ENCODE measurements around the gene NKAP. TPM values are rescaled to one million over a fixed set of nuclear protein-coding genes. Genes with fewer than 3 reads are reported as not detected.
A peak's percentile ranks its signal among the peaks of the same experiment; 100 is the strongest.
"Not testable (repeated sequence)": the region's sequence is repeated elsewhere in the genome, so short reads cannot be mapped to it uniquely, and the experiment has no call there.

Gene NKAP
- polyA plus RNA-seq (ENCODE audit: insufficient read length in 12 of 12): 10 to 100 TPM in 6 of 12 donors, 1 to 10 TPM in 5, not detected in 1; 7.7 to 12.3 (median 10.1) TPM
- long read RNA-seq, donor 1, full-length matches to known transcripts: 8 of 27 reads
- long read RNA-seq, donor 1, partial matches to known transcripts: 19 of 27 reads
- long read RNA-seq, donor 1, other reads (novel, unspliced or antisense): 0 of 27 reads
- long read RNA-seq, donor 2, full-length matches to known transcripts: 4 of 4 reads
- long read RNA-seq, donor 2, partial matches to known transcripts: 0 of 4 reads
- long read RNA-seq, donor 2, other reads (novel, unspliced or antisense): 0 of 4 reads
- long read RNA-seq, donor 3: 0 reads
- long read RNA-seq, donor 4: 0 reads
- long read RNA-seq, donor 5, full-length matches to known transcripts: 10 of 15 reads
- long read RNA-seq, donor 5, partial matches to known transcripts: 5 of 15 reads
- long read RNA-seq, donor 5, other reads (novel, unspliced or antisense): 0 of 15 reads
- long read RNA-seq, donor 6, partial matches to known transcripts: 5 of 5 reads
- long read RNA-seq, donor 6, other reads (novel, unspliced or antisense): 0 of 5 reads
- long read RNA-seq, donor 7, full-length matches to known transcripts: 2 of 2 reads
- long read RNA-seq, donor 7, partial matches to known transcripts: 0 of 2 reads
- long read RNA-seq, donor 7, other reads (novel, unspliced or antisense): 0 of 2 reads
- long read RNA-seq, donor 8, full-length matches to known transcripts: 5 of 11 reads
- long read RNA-seq, donor 8, partial matches to known transcripts: 6 of 11 reads
- long read RNA-seq, donor 8, other reads (novel, unspliced or antisense): 0 of 11 reads
- long read RNA-seq, donor 9, full-length matches to known transcripts: 4 of 9 reads
- long read RNA-seq, donor 9, partial matches to known transcripts: 5 of 9 reads
- long read RNA-seq, donor 9, other reads (novel, unspliced or antisense): 0 of 9 reads
- long read RNA-seq, donor 10, full-length matches to known transcripts: 5 of 10 reads
- long read RNA-seq, donor 10, partial matches to known transcripts: 5 of 10 reads
- long read RNA-seq, donor 10, other reads (novel, unspliced or antisense): 0 of 10 reads
- long read RNA-seq, donor 11, full-length matches to known transcripts: 1 of 8 reads
- long read RNA-seq, donor 11, partial matches to known transcripts: 7 of 8 reads
- long read RNA-seq, donor 11, other reads (novel, unspliced or antisense): 0 of 8 reads

DNA sequence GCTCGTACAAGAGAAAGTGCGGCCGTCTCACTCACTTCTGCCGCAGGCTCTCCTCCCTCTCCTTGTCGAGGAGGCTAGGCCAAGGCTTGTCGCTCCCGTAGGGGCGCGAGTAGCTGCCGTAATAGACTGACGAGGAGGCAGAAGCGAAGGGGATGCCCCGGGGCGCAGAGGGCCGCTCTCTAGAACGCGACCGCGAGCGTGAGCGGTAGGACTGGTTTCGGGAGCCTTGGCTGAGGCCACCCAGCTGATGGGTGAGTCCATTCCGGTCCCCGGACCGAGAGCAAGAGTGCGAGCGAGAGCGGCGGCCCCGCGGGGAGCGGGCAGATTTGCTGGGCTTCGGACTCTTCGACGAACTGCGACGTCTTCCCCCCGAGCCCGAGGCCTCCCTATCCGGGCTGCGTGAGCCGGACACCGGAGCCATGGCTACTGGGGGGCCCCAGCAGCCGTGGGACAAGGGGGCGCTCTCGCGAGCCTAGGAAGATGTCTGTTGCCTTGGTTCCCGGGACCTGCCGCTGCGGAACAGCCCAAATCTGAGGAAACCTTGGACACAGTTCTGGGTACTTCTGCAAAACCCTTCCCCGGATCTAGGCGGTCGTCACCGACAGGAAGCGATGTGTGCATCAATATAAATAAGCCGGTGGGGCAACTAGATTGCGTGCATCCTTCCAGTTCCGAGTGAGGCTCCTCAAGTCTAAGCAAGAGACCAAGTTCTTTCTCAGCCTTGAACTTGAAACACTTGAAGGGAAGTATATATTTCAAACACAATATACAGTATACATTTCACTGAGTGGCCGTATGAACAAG is at the start of gene NKAP:
TSS of gene NKAP (minus strand) at position 567 of the 804 bp plus-strand sequence. CDS start at position 421, 146 bp downstream.
- peak; percentile 92 for DNase-seq

DNA sequence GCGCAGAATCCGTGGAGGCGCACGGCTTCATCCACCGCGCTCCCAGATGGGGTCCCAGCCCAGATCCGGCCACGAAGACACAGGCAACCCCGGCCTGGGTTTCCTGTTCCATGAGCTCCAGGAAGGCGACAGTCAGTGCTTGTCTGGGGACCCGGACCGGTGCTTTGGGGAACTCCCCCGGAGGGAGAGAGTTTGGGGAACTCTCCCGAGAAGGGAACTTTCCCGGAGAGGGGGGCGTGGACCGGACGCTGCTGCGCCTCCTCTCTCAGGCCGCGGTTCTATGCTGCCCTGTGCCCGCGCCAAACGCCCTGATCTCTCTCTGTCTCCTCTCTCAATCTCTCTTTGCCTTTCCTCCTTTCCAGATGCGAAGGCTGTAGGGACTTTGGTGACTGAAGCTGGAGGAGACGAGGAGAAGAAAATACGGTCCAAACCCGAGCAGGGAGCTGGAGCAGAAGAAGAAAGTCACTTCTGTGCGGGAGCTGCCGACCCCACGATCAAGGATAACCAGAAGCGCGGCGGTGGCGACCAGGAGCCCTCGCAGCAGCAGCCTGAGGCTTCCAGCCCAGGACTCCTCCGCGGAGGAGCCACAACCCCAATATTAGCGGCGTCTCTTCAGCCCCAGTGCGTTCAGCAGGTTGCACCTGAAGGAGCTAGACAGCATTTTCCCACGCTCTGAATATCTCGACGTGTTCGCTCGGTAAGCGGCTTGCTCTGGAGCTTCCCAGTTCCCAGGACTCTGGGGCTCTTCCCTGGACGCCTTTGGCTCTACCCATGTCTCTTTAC is 47.6 kb upstream of the NKAP start:
- no peak for DNase-seq

GRCh38 chrX:119990556-119991004 is 47.0 kb upstream of the NKAP start:
- no peak for DNase-seq

DNA sequence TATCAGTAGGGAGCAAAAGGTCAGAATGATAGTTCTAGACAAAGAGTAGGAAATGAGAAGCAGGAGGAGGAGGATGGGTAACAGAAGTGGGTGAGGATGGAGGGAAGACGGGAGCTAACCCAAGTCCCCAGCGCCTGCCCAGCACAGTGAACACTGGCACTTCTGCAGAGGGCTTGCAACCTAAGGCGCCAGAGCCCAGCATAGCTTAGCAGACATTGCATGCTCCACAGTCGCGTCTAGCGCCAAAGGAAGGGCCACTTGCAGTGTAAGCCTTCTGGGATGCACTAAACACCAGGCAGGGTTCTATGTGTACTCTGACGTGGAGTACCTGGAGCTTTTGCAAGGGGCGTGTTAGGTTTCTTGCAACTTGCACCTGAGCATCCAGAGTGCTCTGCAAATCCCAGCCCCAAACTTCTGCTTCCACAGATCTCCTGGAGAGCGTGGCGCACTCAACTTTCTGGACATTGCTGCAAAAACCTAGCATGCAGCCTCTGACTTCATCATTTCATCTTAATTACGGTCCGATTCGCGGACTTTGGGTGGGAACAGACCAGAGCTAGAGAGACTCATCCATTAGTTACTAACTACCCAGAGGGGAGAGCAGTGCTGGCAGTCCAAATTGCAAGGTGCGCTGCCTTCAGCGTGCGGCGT is 46.5 kb upstream of the NKAP start:
- no peak for DNase-seq

- no peak for DNase-seq
Observed at GRCh38 chrX:119986203-119986602, 42.7 kb upstream of the NKAP start.

- DNase-seq: no peak
Observed at GRCh38 chrX:119984652-119985051, 41.1 kb upstream of the NKAP start.

DNA sequence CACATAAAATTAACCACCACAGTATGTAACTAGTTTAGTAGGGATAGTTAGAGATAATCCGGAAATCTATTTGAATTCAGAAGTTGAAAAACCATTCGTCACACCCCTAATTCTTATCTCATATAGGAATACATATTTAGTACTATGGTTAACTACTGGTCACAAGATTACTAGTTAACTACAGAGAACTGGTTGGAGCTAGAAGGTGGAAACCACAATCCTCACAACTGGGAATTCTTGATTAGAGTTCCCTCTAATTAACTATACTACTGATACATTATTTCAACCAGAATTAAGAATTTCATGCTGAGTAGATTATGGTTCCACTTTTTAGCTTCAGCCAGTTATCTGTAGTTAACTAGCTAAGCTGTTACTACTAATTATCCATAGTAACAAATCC is 39.9 kb upstream of the NKAP start:
- no peak for DNase-seq

- no peak for DNase-seq
Observed at GRCh38 chrX:119982145-119982544, 38.6 kb upstream of the NKAP start.

DNA sequence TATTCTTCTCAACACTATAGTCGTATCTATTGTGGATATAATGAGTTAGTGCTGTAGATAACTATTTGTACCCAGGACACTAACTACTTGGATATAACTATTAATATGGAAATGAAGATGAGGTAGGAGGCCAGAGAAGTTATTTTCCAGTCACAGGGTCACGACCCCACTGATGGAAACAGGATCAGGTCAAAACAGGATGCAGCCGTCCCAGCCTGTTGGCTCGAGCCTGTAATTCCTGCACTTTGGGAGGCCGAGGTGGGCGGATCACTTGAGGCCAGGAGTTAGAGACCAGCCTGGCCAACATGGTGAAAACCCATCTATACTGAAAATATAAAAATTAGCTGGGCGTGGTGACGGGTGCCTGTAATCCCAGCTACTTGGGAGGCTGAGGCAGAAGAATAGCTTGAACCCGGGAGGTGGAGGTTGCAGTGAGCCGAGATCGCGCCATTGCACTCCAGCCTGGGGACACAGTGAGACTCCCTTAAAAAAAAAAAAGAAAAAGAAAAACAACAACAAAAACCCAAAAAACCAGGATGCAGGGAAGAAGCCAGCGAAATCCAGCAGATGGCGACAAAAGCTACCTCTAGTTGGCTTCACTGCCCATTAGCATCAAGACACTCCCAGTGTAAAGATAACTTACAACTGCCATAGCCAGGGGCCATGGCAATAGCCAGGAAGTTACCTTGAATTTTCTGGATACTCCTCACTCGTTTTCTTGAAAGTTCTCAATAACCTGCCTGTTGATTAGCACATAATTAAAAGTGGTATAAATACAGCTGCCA is 37.9 kb upstream of the NKAP start:
- no peak for DNase-seq

DNA sequence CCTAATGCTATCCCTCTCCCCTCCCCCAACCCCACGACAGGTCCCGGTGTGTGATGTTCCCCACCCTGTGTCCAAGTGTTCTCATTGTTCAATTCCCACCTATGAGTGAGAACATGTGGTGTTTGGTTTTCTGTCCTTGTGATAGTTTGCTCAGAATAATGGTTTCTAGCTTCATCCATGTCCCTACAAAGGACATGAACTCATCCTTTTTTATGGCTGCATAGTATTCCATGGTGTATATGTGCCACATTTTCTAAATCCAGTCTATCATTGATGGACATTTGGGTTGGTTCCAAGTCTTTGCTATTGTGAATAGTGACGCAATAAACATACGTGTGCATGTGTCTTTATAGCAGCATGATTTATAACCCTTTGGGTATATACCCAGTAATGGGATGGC is 33.6 kb upstream of the NKAP start:
- not testable (repeated sequence) for DNase-seq

DNA sequence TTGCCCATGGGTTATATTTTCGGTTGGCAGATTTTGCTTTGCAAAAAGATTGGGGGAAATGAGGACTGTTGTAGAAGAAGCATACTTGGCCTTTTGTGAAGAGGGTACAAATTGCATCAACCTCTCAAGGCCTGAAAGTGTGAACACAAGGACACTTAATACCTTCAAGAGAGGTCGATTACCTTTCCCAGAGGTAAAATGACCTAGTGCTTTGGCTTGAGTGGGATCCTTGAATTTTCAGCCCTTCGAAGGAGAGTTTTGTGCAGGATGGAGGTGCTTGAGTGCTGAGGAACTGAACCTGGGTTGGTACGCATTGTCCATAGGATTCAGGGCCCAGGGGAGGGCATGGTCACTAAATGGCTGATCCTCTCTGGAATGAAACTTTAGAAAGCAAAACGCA is 27.6 kb upstream of the NKAP start:
- DNase-seq: no peak

GRCh38 chrX:119970574-119970973 is 27.0 kb upstream of the NKAP start:
- DNase-seq: no peak

- not testable (repeated sequence) for DNase-seq
Observed at GRCh38 chrX:119966837-119967236, 23.3 kb upstream of the NKAP start.

DNA sequence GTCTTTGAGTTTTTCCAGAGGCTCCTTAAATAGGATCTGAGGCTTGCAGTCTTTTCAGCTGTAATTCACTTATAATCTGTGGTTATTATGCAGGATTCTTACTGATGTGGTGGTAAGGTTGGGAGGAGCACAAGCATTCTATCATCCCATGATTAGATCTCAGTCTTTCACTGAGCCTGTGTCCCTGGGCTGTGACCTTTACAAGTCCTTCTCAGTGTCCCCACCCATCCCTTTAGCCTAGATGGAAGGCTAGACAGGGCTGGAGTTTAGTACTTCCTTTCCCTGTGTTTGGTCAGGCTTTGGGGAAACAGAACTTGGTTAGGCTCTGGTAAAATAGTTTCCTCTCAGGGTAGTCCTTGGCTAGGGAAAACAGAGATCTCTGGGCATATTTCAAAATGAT is 17.1 kb upstream of the NKAP start:
- no peak for DNase-seq

DNA sequence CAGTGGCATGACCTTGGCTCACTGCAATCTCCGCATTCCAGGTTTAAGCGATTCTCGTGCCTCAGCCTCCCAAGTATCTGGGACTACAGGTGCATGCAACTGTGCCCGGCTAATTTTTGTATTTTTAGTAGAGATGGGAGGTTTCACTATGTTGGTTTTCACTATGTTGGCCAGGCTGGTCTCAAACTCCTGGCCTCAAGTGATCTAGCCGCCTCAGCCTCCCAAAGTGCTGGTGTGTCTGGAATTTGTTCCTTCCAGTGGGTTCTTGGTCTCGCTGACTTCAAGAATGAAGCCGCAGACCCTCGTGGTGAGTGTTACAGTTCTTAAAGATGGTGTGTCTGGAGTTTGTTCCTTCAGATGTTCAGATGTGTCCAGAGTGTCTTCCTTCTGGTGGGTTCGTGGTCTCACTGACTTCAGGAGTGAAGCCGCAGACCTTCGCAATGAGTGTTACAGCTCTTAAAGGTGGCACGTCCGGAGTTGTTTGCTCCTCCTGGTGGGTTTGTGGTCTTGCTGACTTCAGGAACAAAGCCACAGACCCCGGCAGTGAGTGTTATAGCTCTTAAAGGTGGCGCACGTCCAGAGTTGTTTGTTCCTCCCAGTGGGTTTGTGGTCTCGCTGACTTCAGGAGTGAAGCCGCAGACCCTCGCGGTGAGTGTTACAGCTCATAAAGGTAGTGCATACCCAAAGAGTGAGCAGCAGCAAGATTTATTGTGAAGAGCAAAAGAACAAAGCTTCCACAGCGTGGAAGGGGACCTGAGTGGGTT is 12.4 kb upstream of the NKAP start:
- DNase-seq: not testable (repeated sequence)

GRCh38 chrX:119954374-119954773 is 10.8 kb upstream of the NKAP start:
- DNase-seq: no peak

GRCh38 chrX:119948381-119948780 is 4.8 kb upstream of the NKAP start:
- DNase-seq: no peak

DNA sequence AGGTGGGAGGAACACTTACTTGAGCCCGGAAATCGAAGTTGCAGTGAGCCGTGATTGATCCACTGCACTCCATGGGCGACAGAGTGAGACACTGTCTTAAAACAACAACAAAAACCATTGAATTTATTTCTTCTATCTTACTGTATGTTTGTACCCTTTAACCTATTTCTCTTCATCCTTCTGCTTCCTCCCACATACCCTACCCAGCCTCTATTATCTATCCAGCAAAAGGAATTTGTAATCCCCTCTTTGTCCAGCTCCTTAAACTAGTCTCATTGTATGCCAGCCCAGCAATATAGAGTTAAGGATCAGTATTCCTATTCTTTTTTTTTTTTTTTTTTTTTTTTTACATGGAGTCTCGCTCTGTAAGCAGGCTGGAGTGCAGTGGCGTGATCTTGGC is 1.9 kb upstream of the NKAP start:
- DNase-seq: no peak
